HEK293 (cell line): ENCODE results near the gene UBE4B.

ENCODE experiments used
- CTCF ChIA-PET: fragments of 350-600 bp; formaldehyde crosslinking; extraction: SDS; loops from one replicate; lab custom pipeline; 2021; ENCODE audit warnings: antibody characterized with exemption; lab: Yijun Ruan, JAX
- POLR2A ChIA-PET: fragments of 300-600 bp; formaldehyde crosslinking; extraction: SDS; loops from one replicate; lab custom pipeline; 2020; ENCODE audit warnings: antibody characterized with exemption, inconsistent platforms; lab: Yijun Ruan, JAX
- H3K27ac ChIP-seq: fragments of 200-500 bp; sonication (Bioruptor generic); 2 replicates; pipeline ENCODE4 v1.5.1; 2014; ENCODE audit warnings: low read depth, low read length, control low read depth, inconsistent platforms; ENCODE audit errors: extremely low read depth
- H3K36me3 ChIP-seq, 2 experiments: fragments of 200-500 bp in 1 of 2; sonication (Bioruptor generic) in 1 of 2; 1 replicate in 1 of 2; 2 replicates in 1 of 2; pipeline ENCODE4 v1.5.1; 2014 to 2017; ENCODE audit warnings: inconsistent platforms in 2 of 2, low read length in 2 of 2; ENCODE audit not compliant: control insufficient read depth in 2 of 2, insufficient read depth in 1 of 2
- H3K4me1 ChIP-seq: fragments of 200-500 bp; sonication (Bioruptor generic); 2 replicates; pipeline ENCODE4 v1.5.1; 2014; ENCODE audit warnings: mild to moderate bottlenecking, low read length, inconsistent platforms; ENCODE audit not compliant: control insufficient read depth, insufficient read depth
- H3K4me3 ChIP-seq: 2 replicates; pipeline ENCODE4 v1.5.1; 2011; ENCODE audit warnings: low read depth, mild to moderate bottlenecking, control low read depth, low read length, moderate library complexity
- H3K9me3 ChIP-seq: fragments of 200-500 bp; sonication (Bioruptor generic); 2 replicates; pipeline ENCODE4 v1.5.1; 2014; ENCODE audit warnings: low read depth, low read length, inconsistent platforms; ENCODE audit not compliant: control insufficient read depth, insufficient read depth
- GFI1B ChIP-seq: fragments of 450-650 bp; formaldehyde crosslinking; IDR thresholded peaks from 2 replicates; pipeline ENCODE4 v1.5.1; 2016; ENCODE audit warnings: missing biosample characterization, missing genetic modification characterization
- IKZF3 ChIP-seq: fragments of 450-650 bp; IDR thresholded peaks from 2 replicates; pipeline ENCODE4 v1.5.0; 2018; ENCODE audit warnings: missing biosample characterization, mild to moderate bottlenecking, missing genetic modification characterization, moderate library complexity
- KLF1 ChIP-seq: fragments of 450-650 bp; formaldehyde crosslinking; IDR thresholded peaks from 2 replicates; pipeline ENCODE4 v1.5.1; 2016; ENCODE audit warnings: missing biosample characterization, missing genetic modification characterization
- KLF9 ChIP-seq: fragments of 450-650 bp; formaldehyde crosslinking; IDR thresholded peaks from 2 replicates; pipeline ENCODE4 v1.5.1; 2016; ENCODE audit warnings: missing biosample characterization, missing genetic modification characterization, low read depth
- SCRT2 ChIP-seq: fragments of 450-650 bp; formaldehyde crosslinking; IDR thresholded peaks from 2 replicates; pipeline ENCODE4 v1.5.1; 2016; ENCODE audit warnings: missing biosample characterization, missing genetic modification characterization
- YY1 ChIP-seq: fragments of 450-650 bp; formaldehyde crosslinking; IDR thresholded peaks from 2 replicates; pipeline ENCODE4 v1.5.1; 2018; ENCODE audit warnings: missing biosample characterization, missing genetic modification characterization
- ZBTB1 ChIP-seq: fragments of 450-650 bp; formaldehyde crosslinking; IDR thresholded peaks from 2 replicates; pipeline ENCODE4 v1.5.1; 2016; ENCODE audit warnings: missing biosample characterization, missing genetic modification characterization
- ZNF155 ChIP-seq: fragments of 450-650 bp; formaldehyde crosslinking; IDR thresholded peaks from 2 replicates; pipeline ENCODE4 v1.5.1; 2016; ENCODE audit warnings: missing biosample characterization, missing genetic modification characterization
- ZNF19 ChIP-seq: fragments of 450-650 bp; formaldehyde crosslinking; IDR thresholded peaks from 2 replicates; pipeline ENCODE4; 2016; ENCODE audit warnings: missing biosample characterization, missing genetic modification characterization, low read depth
- ZNF211 ChIP-seq: fragments of 450-650 bp; formaldehyde crosslinking; IDR thresholded peaks from 2 replicates; pipeline ENCODE4 v1.5.1; 2016; ENCODE audit warnings: low read depth, missing biosample characterization, missing genetic modification characterization
- ZNF23 ChIP-seq: fragments of 450-650 bp; formaldehyde crosslinking; IDR thresholded peaks from 2 replicates; pipeline ENCODE4 v1.5.1; 2016; ENCODE audit warnings: missing biosample characterization, missing genetic modification characterization, borderline replicate concordance
- ZNF24 ChIP-seq: fragments of 450-650 bp; formaldehyde crosslinking; IDR thresholded peaks from 2 replicates; pipeline ENCODE4 v1.5.1; 2016; ENCODE audit warnings: missing biosample characterization, missing genetic modification characterization
- ZNF37A ChIP-seq: fragments of 450-650 bp; IDR thresholded peaks from 2 replicates; pipeline ENCODE4 v1.5.1; 2018; ENCODE audit warnings: missing biosample characterization, missing genetic modification characterization
- ZNF391 ChIP-seq: fragments of 450-650 bp; formaldehyde crosslinking; IDR thresholded peaks from 2 replicates; pipeline ENCODE4 v1.5.1; 2016; ENCODE audit warnings: low read depth, missing biosample characterization, missing genetic modification characterization, borderline replicate concordance
- ZNF404 ChIP-seq: fragments of 450-650 bp; formaldehyde crosslinking; IDR thresholded peaks from 2 replicates; pipeline ENCODE4 v1.5.1; 2017; ENCODE audit warnings: missing biosample characterization, missing genetic modification characterization
- ZNF423 ChIP-seq: fragments of 450-650 bp; formaldehyde crosslinking; IDR thresholded peaks from 2 replicates; pipeline ENCODE4 v1.5.1; 2016; ENCODE audit warnings: missing biosample characterization, missing genetic modification characterization
- ZNF530 ChIP-seq: fragments of 450-650 bp; formaldehyde crosslinking; IDR thresholded peaks from 2 replicates; pipeline ENCODE4 v1.5.1; 2016; ENCODE audit warnings: low read depth, missing biosample characterization, missing genetic modification characterization
- ZNF544 ChIP-seq: fragments of 450-650 bp; formaldehyde crosslinking; IDR thresholded peaks from 2 replicates; pipeline ENCODE4 v1.5.0; 2017; ENCODE audit warnings: missing biosample characterization, missing genetic modification characterization
- ZNF571 ChIP-seq: fragments of 450-650 bp; formaldehyde crosslinking; IDR thresholded peaks from 2 replicates; pipeline ENCODE4 v1.5.0; 2017; ENCODE audit warnings: missing biosample characterization, missing genetic modification characterization
- ZNF624 ChIP-seq: fragments of 450-650 bp; formaldehyde crosslinking; IDR thresholded peaks from 2 replicates; pipeline ENCODE4 v1.5.1; 2017; ENCODE audit warnings: missing biosample characterization, missing genetic modification characterization
- ZNF629 ChIP-seq: fragments of 450-650 bp; formaldehyde crosslinking; IDR thresholded peaks from 2 replicates; pipeline ENCODE4 v1.5.1; 2017; ENCODE audit warnings: missing biosample characterization, missing genetic modification characterization
- ZNF660 ChIP-seq: fragments of 450-650 bp; IDR thresholded peaks from 2 replicates; pipeline ENCODE4 v1.5.1; 2018; ENCODE audit warnings: missing biosample characterization, mild to moderate bottlenecking, missing genetic modification characterization
- ZNF76 ChIP-seq: fragments of 450-650 bp; formaldehyde crosslinking; IDR thresholded peaks from 2 replicates; pipeline ENCODE4; 2016; ENCODE audit warnings: low read depth, missing biosample characterization, missing genetic modification characterization, borderline replicate concordance
- ZNF843 ChIP-seq: fragments of 450-650 bp; formaldehyde crosslinking; IDR thresholded peaks from 2 replicates; pipeline ENCODE4 v1.5.1; 2016; ENCODE audit warnings: missing biosample characterization, missing genetic modification characterization
- TF ChIP-seq, protein P1 (sequence below): IDR thresholded peaks from 2 replicates; pipeline ENCODE4 v1.6.1; 2011; ENCODE audit warnings: mild to moderate bottlenecking, low read depth, low read length, borderline replicate concordance
- TF ChIP-seq, protein P2 (sequence below): fragments of 450-650 bp; formaldehyde crosslinking; IDR thresholded peaks from 2 replicates; pipeline ENCODE4 v1.5.1; 2016; ENCODE audit warnings: missing biosample characterization, missing genetic modification characterization
- TF ChIP-seq, protein P3 (sequence below): fragments of 450-650 bp; formaldehyde crosslinking; IDR thresholded peaks from 2 replicates; pipeline ENCODE4 v1.5.1; 2017; ENCODE audit warnings: missing biosample characterization, missing genetic modification characterization

UBE4B gene

DNA sequence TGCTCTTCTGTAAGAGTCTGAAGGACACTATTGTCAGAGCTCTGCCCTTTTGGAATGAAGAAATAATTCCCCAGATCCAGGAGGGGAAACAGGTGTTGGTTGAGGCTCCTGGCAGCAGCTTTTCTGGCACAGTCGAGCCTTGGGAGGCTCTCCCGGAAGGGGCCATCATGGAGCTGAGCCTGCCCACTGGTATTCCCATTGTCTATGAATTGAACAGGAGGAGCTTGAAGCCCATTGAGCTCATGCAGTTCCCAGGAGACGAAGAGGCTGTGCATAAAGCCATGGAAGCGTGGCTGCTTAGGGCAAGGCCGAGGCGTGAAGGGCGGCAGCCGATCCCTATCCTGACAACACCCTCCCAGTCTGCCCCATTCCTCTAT is 26.6 kb downstream of the UBE4B start (continued):
- no peak for TF ChIP-seq KLF9 (tag by site-specific recombination)
- TF ChIP-seq KLF1 (tag by site-specific recombination): no peak
- TF ChIP-seq ZNF544: no peak
- TF ChIP-seq ZNF571: no peak
- TF ChIP-seq, protein P1, sequence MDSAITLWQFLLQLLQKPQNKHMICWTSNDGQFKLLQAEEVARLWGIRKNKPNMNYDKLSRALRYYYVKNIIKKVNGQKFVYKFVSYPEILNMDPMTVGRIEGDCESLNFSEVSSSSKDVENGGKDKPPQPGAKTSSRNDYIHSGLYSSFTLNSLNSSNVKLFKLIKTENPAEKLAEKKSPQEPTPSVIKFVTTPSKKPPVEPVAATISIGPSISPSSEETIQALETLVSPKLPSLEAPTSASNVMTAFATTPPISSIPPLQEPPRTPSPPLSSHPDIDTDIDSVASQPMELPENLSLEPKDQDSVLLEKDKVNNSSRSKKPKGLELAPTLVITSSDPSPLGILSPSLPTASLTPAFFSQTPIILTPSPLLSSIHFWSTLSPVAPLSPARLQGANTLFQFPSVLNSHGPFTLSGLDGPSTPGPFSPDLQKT: no peak
- no peak for TF ChIP-seq ZNF530
- TF ChIP-seq ZBTB1 (tag by site-specific recombination): no peak

DNA sequence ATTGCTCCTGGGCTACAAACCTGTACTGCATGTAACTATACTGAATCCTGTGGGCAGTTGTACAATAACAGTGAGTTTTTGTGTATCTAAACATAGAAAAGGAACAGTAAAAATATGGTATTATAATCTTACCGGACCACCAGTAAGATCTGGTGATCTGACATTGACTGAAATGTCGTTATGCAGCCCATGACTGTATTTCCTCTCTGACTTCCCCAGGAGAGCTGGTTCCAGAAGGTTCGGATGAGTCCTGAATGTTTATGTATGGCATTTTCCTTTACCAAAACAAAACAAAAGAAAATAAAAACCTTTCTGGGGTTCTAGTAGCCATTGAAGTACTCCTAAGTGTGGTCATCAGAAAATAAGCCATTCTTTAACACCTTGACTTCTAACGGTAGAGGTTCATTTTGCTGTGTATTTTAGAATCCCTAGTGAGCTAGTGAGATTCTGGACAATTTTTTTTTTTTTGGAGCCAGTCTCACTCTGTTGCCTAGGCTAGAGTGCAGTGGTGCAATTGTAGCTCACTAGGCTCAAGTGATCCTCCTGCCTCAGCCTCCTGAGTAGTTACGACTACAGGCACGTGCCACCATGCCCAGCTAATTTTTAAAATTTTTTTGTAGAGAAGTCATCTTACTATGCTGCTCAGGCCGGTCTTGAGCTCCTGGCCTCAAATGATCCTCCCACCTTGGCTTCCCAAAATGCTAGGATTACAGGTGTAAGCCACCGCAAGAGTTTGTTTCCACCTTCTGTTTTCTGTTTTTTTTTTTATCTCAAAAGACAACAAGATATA is 27.7 kb downstream of the UBE4B start:
- Histone ChIP-seq H3K36me3 (no peaks in the 10 kb centered on the region), H3K27ac (no peak overlapping the region)
- POLR2A ChIA-PET: no interaction called here
- TF ChIP-seq ZNF76: no peak
- TF ChIP-seq ZNF37A (tag by site-specific recombination): no peak
- no peak for TF ChIP-seq ZNF211
- no peak for TF ChIP-seq SCRT2 (tag by site-specific recombination)
- TF ChIP-seq ZNF23 (tag by site-specific recombination): no peak
- TF ChIP-seq, protein P2, sequence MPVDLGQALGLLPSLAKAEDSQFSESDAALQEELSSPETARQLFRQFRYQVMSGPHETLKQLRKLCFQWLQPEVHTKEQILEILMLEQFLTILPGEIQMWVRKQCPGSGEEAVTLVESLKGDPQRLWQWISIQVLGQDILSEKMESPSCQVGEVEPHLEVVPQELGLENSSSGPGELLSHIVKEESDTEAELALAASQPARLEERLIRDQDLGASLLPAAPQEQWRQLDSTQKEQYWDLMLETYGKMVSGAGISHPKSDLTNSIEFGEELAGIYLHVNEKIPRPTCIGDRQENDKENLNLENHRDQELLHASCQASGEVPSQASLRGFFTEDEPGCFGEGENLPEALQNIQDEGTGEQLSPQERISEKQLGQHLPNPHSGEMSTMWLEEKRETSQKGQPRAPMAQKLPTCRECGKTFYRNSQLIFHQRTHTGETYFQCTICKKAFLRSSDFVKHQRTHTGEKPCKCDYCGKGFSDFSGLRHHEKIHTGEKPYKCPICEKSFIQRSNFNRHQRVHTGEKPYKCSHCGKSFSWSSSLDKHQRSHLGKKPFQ (tag by site-specific recombination): no peak
- TF ChIP-seq, all 188 proteins: peak for 0
- H3K4me1 ChIP-seq: 0 out of 2 replicates have a peak, but pooled peaks cover 2% of the 10 kb centered on the region
- CTCF ChIA-PET: interaction anchor here (0.7 kb wide), 1 partner anchor 171 kb away, joined by 4 read pairs; no protein-coding TSS in a partner anchor
- H3K9me3 ChIP-seq: no peaks in the 10 kb centered on the region
- H3K4me3 ChIP-seq: no peak overlapping the region

DNA sequence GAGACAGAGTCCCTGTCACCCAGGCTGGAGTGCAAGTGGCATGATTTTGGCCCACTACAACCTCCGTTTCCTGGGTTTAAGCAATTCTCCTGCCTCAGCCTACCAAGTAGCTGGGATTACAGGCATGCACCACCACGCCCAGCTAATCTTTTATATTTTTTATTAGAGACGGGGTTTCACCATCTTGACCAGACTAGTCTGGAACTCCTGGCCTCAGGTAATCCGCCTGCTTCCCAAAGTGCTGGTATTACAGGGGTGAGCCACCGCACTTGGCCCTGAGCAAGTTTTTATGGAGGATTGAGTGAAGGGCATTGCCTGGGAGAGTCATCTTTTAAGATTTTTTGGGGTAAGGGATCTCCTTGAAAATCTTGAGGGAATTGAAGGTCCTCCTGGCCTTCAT is 28.5 kb downstream of the UBE4B start:
- CTCF ChIA-PET: interaction anchor here (0.6 kb wide), 1 partner anchor 162 kb away, joined by 4 read pairs; no protein-coding TSS in a partner anchor
- H3K4me1 ChIP-seq: no peaks in the 10 kb centered on the region
- no peaks in the 10 kb centered on the region for H3K9me3 ChIP-seq
- TF ChIP-seq YY1 (tag by site-specific recombination) (no peak), ZNF404 (no peak), ZNF155 (no peak), IKZF3 (tag by site-specific recombination) (no peak), ZNF19 (tag by site-specific recombination) (no peak), ZNF24 (tag by site-specific recombination) (no peak), ZNF423 (no peak), ZNF629 (tag by site-specific recombination) (no peak), ZNF391 (no peak), ZNF843 (tag by site-specific recombination) (no peak), ZNF624 (tag by site-specific recombination) (no peak), ZNF660 (tag by site-specific recombination) (no peak), GFI1B (tag by site-specific recombination) (no peak)
- TF ChIP-seq, protein P3, sequence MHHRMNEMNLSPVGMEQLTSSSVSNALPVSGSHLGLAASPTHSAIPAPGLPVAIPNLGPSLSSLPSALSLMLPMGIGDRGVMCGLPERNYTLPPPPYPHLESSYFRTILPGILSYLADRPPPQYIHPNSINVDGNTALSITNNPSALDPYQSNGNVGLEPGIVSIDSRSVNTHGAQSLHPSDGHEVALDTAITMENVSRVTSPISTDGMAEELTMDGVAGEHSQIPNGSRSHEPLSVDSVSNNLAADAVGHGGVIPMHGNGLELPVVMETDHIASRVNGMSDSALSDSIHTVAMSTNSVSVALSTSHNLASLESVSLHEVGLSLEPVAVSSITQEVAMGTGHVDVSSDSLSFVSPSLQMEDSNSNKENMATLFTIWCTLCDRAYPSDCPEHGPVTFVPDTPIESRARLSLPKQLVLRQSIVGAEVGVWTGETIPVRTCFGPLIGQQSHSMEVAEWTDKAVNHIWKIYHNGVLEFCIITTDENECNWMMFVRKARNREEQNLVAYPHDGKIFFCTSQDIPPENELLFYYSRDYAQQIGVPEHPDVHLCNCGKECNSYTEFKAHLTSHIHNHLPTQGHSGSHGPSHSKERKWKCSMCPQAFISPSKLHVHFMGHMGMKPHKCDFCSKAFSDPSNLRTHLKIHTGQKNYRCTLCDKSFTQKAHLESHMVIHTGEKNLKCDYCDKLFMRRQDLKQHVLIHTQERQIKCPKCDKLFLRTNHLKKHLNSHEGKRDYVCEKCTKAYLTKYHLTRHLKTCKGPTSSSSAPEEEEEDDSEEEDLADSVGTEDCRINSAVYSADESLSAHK (tag by site-specific recombination): no peak
- POLR2A ChIA-PET: no interaction called here
- no peak overlapping the region for H3K4me3 ChIP-seq
- H3K27ac ChIP-seq: no peak overlapping the region
- H3K36me3 ChIP-seq: no peaks in the 10 kb centered on the region
